Measurements from ENCODE around the gene ADGRD2. TPM values are rescaled to one million over a fixed set of nuclear protein-coding genes. Genes with fewer than 3 reads are reported as not detected.

ADGRD2 gene
- total and polyA plus RNA-seq, 2 of the 13 experiments (the other 11 are each of a cell fraction or from before 2014, with no cell fraction given), result not detected

GRCh38 chr9:124480621-124480981, 30.4 kb downstream of the ADGRD2 start (continued):
- TF ChIP-seq ZNF646 (CRISPR knock-in tag; IDR thresholded peaks at IDR 0.05) (no peak), CCDC6 (CRISPR knock-in tag; IDR thresholded peaks at IDR 0.05) (no peak), ZNF331 (CRISPR knock-in tag; IDR thresholded peaks at IDR 0.05) (no peak), ZNF256 (CRISPR knock-in tag; conservative IDR thresholded peaks at IDR 0.05) (no peak), FOXC1 (CRISPR knock-in tag; IDR thresholded peaks at IDR 0.05; ENCODE audit: borderline replicate concordance) (0 out of 2 replicates have a peak, but pooled peaks have one; percentile 45), ZNF557 (CRISPR knock-in tag; IDR thresholded peaks at IDR 0.05) (no peak), ZNF17 (CRISPR knock-in tag; IDR thresholded peaks at IDR 0.05) (no peak), HCFC1 (IDR thresholded peaks at IDR 0.05; ENCODE audit: low read depth, low read length) (no peak), ZNF83 (CRISPR knock-in tag; IDR thresholded peaks at IDR 0.05; ENCODE audit: borderline replicate concordance) (no peak), PAXIP1 (CRISPR knock-in tag; conservative IDR thresholded peaks at IDR 0.05) (no peak), ZBTB7A (CRISPR knock-in tag; IDR thresholded peaks at IDR 0.05) (no peak), CEBPB (IDR thresholded peaks at IDR 0.05; ENCODE audit: borderline replicate concordance, low read depth, low read length) (no peak), HOMEZ (CRISPR knock-in tag; IDR thresholded peaks at IDR 0.05; ENCODE audit: low read depth) (no peak), ZNF572 (CRISPR knock-in tag; IDR thresholded peaks at IDR 0.05) (no peak), ZNF589 (CRISPR knock-in tag; conservative IDR thresholded peaks at IDR 0.05) (no peak), NFATC3 (CRISPR knock-in tag; IDR thresholded peaks at IDR 0.05) (no peak), ELK4 (CRISPR knock-in tag; IDR thresholded peaks at IDR 0.05; ENCODE audit: borderline replicate concordance) (no peak), ZNF354B (CRISPR knock-in tag; IDR thresholded peaks at IDR 0.05) (no peak), SP140L (CRISPR knock-in tag; IDR thresholded peaks at IDR 0.05; ENCODE audit: borderline replicate concordance) (no peak)

Data from HepG2 (cell line).